HG03442 (cell line): ENCODE measurements around the gene AHRR.

ENCODE experiments used
- ATAC-seq: cut with Tn5 transposase; IDR thresholded peaks from one replicate; pipeline ENCODE4 v1.9.1; 2021; ENCODE audit warnings: mild to moderate bottlenecking, moderate library complexity; ENCODE audit not compliant: unreplicated experiment

AHRR gene

GRCh38 chr5:344668-345067, 23.2 kb downstream of the AHRR start:
- ATAC-seq: no peak

DNA sequence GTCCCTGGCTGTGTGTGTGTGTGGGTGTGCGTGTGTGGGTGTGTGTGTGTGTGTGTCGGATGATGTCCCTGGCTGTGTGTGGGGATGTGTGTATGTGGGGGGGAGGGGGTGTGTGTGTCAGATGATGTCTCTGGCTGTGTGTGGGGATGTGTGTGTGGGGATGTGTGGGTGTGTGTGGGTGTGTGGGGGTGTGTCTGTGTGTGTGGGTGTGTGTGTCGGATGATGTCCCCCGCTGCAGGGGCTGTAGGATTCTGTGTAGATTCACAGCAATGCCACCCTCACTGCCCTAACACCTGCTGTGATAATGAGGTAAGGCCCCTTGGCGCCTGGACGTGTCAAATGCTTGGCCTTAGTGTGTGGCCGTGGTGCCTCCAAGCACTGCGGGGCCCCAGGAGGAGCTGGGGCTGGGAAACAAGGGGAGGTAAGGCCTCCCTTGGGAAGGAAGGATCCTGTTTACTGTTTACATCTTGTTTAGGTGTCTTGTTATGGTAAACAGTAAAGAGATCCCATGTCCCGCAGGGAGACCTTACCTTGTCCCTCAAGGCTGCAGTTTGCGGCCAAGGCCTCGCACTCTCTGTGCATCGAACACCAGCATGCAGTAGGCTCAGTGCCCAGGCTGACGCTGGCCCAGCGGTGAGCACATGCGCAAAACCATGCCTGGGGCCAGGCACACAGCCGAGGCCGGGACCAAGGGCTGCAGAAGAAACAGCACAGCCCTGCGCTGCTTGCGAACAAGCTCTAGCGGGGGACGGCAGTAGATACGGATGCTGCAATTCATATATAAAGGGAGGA, 24.1 kb downstream of the AHRR start:
- no peak for ATAC-seq

DNA sequence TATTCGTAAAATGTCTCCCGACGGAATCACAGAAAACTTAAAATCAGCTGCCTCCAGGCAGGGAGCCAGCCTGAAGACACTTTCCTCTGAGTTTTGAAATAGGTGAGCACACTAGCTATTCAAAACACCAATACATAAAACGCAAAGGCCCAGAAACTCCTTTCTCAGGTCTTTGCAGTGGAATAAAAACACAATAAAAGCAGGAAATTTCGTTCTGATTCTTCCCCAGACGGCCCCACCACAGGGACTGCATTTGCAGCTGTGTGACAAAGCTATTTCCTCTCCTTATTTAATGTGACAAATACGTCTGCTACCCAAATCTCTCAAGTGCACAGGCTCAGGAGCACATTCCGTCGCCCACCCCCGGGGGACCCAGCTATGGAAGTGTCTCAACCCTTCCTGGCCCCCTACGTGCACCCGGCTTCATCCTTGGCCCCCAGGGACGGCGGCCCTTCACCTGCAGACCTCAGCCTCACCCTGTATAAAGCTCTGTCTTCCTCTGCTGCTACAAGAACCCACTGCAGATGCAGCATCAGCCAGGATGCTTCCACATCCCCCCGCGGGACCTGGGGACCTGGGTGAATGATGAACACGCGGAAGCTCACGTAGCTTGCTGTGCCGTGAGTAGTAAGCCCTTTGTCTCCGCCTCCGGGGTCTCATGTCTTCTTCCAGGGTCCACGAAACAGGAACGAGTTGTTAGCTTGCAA, 24.9 kb downstream of the AHRR start:
- ATAC-seq: no peak

- no peak for ATAC-seq
Observed at GRCh38 chr5:347712-348284, 26.3 kb downstream of the AHRR start.

DNA sequence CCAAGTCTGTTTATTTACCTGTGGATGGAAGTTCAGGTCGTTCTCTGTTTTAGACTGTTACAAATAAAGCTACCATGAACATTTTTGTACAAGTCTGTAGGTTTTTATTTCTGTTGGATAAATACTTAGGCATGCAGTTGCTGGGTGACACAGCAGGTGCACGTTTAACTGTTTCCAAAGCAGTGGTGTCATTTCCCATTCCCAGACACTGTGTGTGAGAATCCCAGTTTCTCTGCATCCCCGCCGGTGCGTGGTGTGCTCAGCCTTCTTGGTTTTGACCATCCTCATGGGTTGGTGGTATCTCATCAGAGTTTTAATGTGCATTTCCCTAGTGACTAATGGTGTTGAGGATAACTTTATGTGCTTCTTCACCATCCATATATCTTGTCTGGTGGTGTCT, 27.2 kb downstream of the AHRR start:
- ATAC-seq: no peak

DNA sequence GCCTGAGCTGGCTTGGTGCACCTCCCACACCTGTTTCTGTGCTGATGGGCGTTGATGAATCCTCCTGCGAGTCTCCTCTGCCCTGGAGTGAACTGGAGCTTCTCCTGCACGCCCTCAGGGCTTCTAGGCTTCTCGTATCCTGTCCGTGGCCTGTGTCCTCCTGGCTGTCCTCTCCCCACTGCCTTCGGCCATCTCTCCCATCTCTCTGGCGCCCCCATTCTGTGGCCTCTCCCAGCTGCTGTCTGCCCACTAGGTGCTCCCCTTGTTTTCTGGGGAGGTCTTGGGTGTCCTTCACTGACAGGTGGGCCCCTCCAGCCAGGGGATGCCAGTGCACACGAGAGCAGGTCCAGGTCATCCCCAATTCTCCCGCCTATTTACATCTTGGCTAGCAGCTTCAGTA, 28.8 kb downstream of the AHRR start:
- no peak for ATAC-seq

DNA sequence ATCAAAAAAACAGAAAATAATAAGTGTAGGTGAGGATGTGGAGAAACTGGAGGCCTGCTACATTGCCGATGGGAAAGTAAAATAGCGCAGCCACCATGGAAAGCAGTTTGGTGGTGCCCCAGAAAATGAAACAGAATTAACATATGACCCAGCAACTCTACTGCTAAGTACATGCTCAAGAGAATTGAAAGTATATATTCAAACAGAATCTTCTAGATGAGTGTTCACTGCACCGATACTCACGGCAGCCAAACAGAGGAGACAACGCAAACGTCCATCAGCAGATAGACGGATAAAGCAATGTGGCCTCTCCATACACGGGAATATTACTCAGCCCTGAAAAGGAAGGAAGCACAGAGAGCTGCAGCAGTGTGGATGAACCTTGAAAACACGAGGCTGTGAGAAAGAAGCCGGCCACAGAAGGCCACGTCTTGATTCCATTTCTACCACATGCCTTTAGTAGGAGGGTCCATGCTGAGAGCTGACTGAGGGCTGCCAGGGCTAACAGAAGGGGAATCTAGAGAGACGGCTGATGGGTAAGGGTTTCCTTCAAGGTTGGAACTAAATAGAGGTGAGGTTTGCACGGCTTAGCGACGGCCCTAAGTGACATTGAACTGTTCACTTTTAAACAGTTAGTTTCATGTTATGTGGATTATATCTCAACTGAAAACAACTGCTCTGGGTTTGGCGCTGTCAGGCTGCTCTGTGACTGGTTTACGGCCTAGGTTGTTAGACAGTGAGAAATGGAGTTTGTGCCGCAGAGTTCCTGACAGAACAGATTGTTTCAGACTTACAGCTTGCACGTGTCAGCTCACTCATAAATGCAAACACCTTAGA, 29.8 kb downstream of the AHRR start:
- ATAC-seq: no peak

- ATAC-seq: no peak
Observed at GRCh38 chr5:351921-352245, 30.4 kb downstream of the AHRR start.

- ATAC-seq: no peak
Observed at GRCh38 chr5:352639-353611, 31.4 kb downstream of the AHRR start.

DNA sequence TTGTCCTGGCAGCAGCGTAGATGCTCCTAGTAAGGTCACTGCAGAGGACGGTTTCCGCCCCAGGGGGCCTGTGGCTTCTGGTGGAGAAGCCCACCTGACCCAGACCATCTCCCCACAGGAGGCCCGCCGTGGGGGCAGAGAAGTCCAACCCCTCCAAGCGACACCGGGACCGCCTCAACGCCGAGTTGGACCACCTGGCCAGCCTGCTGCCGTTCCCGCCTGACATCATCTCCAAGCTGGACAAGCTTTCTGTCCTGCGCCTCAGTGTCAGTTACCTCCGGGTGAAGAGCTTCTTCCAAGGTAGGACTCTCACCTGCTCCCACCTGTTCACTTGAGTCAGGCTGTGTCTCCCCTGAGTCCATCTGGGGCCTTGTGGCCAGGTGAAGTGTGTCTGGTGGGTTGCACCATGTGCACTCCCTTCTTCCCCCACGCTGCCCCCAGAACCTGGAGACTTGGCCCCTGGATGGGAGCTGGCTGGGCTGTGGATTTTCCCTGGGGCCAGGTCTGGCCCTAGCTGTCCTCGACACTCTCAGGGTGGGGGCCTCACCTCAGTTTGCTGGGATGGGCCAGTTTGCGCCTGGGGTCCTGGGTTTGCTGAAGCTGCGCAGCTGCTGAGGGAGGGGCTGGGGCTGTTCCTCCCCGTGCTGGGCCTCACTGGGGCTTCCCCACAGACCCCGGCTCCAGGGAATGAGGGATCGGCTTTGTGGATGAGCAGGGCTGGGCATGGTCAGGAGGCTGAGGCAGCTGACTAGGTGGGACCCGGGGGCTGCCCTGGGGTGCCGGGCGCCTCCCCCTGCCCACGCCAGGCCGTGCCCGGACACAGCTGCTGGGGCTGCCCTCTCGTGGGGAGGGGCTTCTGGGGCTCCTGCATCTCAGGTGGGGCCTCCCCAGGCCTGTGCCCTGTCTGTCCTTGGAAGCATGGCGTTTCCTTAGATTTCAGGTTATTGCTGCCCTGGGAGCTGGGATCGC, 32.4 kb downstream of the AHRR start:
- ATAC-seq: no peak

DNA sequence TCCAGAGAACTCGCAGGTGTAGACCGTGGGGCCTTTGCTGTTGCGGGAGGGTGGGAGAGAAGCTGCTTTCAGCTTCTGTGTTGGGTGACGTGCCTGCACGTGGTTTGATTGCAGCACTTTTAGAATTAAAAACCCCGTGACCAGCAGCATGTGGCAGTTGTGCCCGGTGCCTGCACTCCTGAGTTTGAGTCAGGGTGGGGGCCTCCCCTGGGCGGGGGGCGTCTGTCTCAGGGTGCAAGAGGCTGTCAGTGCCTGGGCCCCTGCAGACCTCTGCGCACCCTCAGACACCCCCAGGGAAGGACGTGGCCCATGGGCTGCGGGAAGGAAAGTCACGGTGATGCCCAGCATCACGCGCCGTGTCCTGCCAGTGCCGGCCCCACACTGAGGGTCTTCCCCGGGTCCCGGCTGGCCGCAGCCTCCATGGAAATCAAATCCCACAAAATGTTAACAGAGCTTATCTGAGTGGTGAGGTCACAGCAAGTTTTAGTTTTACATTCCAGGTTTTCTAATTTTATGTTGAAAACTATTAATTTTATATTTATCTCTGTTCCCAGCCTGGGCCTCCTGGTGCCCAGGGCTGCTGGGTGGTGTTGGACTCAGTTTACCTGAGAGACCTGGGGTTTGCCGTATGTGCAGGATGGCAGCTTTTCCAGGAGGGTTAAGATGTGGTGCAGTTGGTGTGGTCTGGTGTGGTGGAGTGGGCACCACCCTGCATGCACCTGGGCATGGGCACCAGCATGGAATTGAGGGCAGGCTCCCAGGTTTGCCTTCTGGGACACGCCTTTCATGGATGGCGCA, 33.3 kb downstream of the AHRR start:
- ATAC-seq: no peak

DNA sequence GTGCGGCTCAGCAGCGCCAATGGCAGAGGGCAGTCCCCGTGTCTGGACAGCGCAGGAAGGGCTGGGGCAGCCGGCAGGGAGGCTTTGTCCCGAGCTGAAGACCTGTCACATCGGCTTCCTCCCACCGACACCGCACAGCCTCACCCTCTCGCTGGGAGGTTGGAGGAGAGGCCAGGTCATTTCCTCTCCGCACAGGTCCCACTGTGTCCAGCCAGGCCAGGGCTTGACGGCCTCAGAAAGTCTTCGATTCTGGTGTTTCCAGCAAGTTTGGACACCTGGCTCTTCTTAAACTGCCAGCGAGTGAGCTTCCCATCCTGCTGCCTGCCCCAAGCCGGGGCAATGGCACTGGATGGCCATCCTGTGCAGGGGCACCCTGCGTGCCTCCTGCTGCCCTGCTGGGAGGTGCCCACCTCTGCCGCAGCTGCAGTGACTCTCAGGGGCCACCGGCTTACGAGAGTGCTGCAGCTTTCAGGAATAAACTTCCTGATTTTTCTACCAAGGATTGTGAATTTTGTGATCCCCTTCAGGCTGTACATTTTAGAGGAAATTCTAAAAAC, 33.9 kb downstream of the AHRR start:
- no peak for ATAC-seq

DNA sequence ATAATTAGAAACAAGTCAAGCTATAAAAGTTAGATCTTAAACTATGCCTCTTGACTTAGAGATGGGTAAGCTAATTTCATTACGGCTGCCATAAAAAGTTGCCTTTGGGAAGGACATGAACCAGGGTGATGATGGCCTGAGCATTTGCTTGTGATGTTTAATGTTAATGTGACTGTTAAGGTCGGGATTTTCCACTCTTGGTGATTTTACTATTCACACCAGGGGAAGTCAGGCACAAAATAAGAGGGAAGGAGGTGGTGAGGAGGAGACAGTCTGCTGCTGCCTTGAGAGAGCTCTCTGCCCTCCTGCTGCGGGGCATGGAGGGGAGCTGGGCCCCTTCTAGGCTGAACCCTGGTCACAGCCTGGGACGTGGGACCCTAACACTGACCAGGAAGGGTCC, 34.4 kb downstream of the AHRR start:
- ATAC-seq: no peak

- no peak for ATAC-seq
Observed at GRCh38 chr5:359301-359897, 37.9 kb downstream of the AHRR start.

DNA sequence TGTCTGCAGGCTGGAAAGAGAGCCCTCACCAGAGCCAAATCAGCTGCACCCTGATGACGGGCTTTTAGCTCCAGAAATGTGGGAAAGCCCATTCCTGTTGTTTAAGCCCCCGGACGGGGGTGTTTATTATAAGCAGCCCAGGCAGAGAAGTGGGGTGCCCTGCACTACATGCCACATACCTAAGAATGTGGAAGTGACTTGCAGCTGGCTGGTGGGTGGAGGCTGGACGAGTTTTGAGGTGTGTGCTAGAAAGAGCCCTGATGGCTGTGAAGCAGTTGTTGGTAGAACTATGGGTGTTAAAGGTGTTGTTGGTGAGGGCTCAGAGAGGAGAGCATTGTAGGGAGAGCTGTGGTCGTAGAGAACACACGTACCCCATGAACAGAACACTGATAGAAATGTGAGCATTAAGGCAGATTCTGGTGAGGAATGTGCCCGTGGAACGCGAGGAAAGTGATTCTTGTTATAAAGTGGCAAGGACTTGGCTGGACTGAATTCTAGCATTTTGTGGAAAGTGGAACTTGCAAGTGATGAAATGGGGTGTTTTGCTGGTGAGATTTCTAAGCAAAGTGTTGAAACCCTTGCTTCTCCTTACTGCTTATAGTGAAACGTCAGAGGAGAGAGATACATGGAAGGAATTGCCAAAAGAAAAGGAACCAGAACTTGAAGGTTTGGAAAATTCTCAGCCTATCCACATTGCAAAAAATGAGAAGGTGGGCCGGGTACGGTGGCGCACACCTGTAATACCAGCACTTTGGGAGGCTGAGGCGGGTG, 38.9 kb downstream of the AHRR start:
- ATAC-seq: no peak

DNA sequence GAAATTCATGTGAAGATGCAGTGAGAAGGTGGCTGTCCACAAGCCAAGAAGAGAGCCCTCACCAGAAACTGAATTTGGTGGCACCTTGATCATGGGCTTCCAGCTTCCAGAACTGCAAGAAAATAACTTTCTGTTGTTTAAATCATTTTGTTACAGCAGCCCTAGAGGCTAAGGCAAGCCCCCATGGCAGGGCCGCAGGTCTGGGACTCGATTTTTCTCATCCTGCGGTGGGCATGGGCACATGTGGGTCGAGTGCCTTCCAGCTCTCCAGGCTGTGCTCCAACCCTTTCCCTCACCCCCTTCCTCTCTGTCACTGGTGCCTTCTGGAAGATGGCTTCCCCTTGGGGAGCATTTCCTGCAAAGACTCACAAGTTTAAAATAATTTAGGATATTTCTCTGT, 40.7 kb downstream of the AHRR start:
- no peak for ATAC-seq
